Stomach (tissue), 9 donors: Measurements from ENCODE around the gene MLEC. TPM values are rescaled to one million over a fixed set of nuclear protein-coding genes. Genes with fewer than 3 reads are reported as not detected.

Experiments used
- DNase-seq, 2 donors: peaks; one replicate each; pipeline versions ENCODE4 v3.0.0 to v3.0.0-alpha.2; 2013 to 2019
- H3K27ac ChIP-seq, 5 donors: fragments of 200-600 bp in 4 of 5; sonication (generic) in 4 of 5; one replicate each; pipeline ENCODE4 v1.5.1; 2013 to 2019; ENCODE audit warnings: mild to moderate bottlenecking in 1 of 5, moderate library complexity in 1 of 5
- H3K27me3 ChIP-seq, 3 donors: fragments of 200-600 bp; sonication (generic); one replicate each; pipeline ENCODE4 v1.5.1; 2017 to 2019; ENCODE audit warnings: mixed run types in 1 of 3
- H3K36me3 ChIP-seq, 4 donors: fragments of 200-600 bp; sonication (generic); 1 replicate in 3 of 4; 2 replicates in 1 of 4; pipeline ENCODE4 v1.5.1; 2016 to 2019
- H3K4me1 ChIP-seq, 4 donors: fragments of 200-600 bp; sonication (generic); one replicate each; pipeline ENCODE4 v1.5.1; 2016 to 2019
- H3K4me3 ChIP-seq, 4 donors: fragments of 200-600 bp; sonication (generic) in 3 of 4; one replicate each; pipeline ENCODE4 v1.5.1; 2016 to 2019; ENCODE audit warnings: mild to moderate bottlenecking in 1 of 4
- H3K9me3 ChIP-seq, 4 donors: fragments of 200-600 bp; sonication (generic); one replicate each; pipeline ENCODE4 v1.5.1; 2016 to 2019
- CTCF ChIP-seq, 7 experiments: fragments of 450-650 bp in 4 of 7; fragments of 200-600 bp in 3 of 7; sonication (generic) in 3 of 7; IDR thresholded peaks; one replicate each; pipeline ENCODE4 v1.5.1; 2016 to 2019; ENCODE audit warnings: antibody characterized with exemption in 7 of 7, control low read depth in 2 of 7, mild to moderate bottlenecking in 1 of 7
- EP300 ChIP-seq: sonication (generic); formaldehyde crosslinking; IDR thresholded peaks from one replicate; pipeline ENCODE4 v1.6.1; 2017; ENCODE audit warnings: antibody characterized with exemption
- POLR2A ChIP-seq, 4 donors: fragments of 450-650 bp; IDR thresholded peaks; one replicate each; pipeline ENCODE4 v1.6.1; 2016; ENCODE audit warnings: antibody characterized with exemption in 4 of 4, control low read depth in 2 of 4, mild to moderate bottlenecking in 1 of 4, moderate library complexity in 1 of 4
- POLR2AphosphoS5 ChIP-seq, 3 donors: sonication (generic); formaldehyde crosslinking; IDR thresholded peaks; one replicate each; pipeline ENCODE4 v1.6.1; 2016; ENCODE audit warnings: antibody characterized with exemption in 3 of 3
- WGBS, 5 donors: extraction: QIAGEN DNeasy Blood & Tissue Kit in 3 of 5; methylation state at CpG; one replicate each; pipeline versions ENCODE4 v1.1.5 to v1.1.7; 2013 to 2018; 5-methylcytosine and 5-hydroxymethylcytosine counted together
- intact Hi-C: fragments of 100-400 bp; cut with DNase I; formaldehyde crosslinking; loops from one replicate; pipeline ENCODE4 v1.15.1; 2023; ENCODE audit warnings: low total_unique reads
- polyA plus RNA-seq, 3 donors: library from polyadenylated mRNA; stranded (reverse); fragments of 200-250 nt; gene quantifications; one replicate each; pipeline ENCODE4 v1.2.3, GENCODE V29; 2013
- total RNA-seq, 5 donors: library from RNA; depleted of rRNA; stranded (reverse); fragments of >200 nt; gene quantifications; one replicate each; pipeline versions ENCODE4 v1.1.0 to v1.2.3, GENCODE V29; 2014 to 2016
- donor health status: healthy with polysubstance abuse.
- donor health status: Bipolar disorder and iron deficiency.
- donor health status: healthy.

Gene MLEC
- total and polyA plus RNA-seq, 8 donors, result 15.1 to 1,695 (median 45.0) TPM

GRCh38 chr12:120713861-120714482, 27.0 kb downstream of the MLEC start:
- TF ChIP-seq EP300 (no peak), CTCF (IDR thresholded peaks at IDR 0.05) (peak in 5 of 7 experiments; percentile 62 to 88 (median 75)), POLR2A (IDR thresholded peaks at IDR 0.05) (no peak), POLR2AphosphoS5 (IDR thresholded peaks at IDR 0.05) (peak in 1 of 3 donors; percentile 53)
- peaks cover 21 to 52% (median 32%) of the 10 kb centered on the region in 4 donors for H3K4me1 ChIP-seq
- peak overlapping the region in 1 of 5 donors; percentile 27 for H3K27ac ChIP-seq
- WGBS, 5 donors, result 15 to 23% (median 17%) methylated on average over 4 of the region's 4 CpGs
- no peaks in the 10 kb centered on the region for H3K9me3 ChIP-seq
- H3K36me3 ChIP-seq, result peaks cover 43 to 58% (median 55%) of the 10 kb centered on the region in 4 donors
- H3K4me3 ChIP-seq, result no peak overlapping the region
- intact Hi-C loops, result loop anchor here (5.0 to 10.0 kb wide), 2 partner anchors 67 to 129 kb away; partner anchors contain the start of gene POP5
- peak; percentile 73 to 93 for DNase-seq
- H3K27me3 ChIP-seq, result no peaks in the 10 kb centered on the region

GRCh38 chr12:120718055-120718454, 31.1 kb downstream of the MLEC start:
- H3K36me3 ChIP-seq, result peaks cover 78 to 99% (median 96%) of the 10 kb centered on the region in 4 donors
- peaks cover 14 to 46% (median 22%) of the 10 kb centered on the region in 4 donors for H3K4me1 ChIP-seq

GRCh38 chr12:120719072-120719471, 32.1 kb downstream of the MLEC start:
- H3K27ac ChIP-seq, result peak overlapping the region; percentile 10 to 52 (median 30)
- intact Hi-C loops, result loop anchor here (10.0 kb wide), 1 partner anchor 134 kb away; the partner anchor contains the start of gene POP5
- no peaks in the 10 kb centered on the region for H3K9me3 ChIP-seq
- peaks cover 14 to 36% (median 20%) of the 10 kb centered on the region in 4 donors for H3K4me1 ChIP-seq
- peaks cover 79 to 99% (median 99%) of the 10 kb centered on the region in 4 donors for H3K36me3 ChIP-seq
- TF ChIP-seq EP300 (no peak), CTCF (IDR thresholded peaks at IDR 0.05) (no peak), POLR2A (IDR thresholded peaks at IDR 0.05) (no peak), POLR2AphosphoS5 (IDR thresholded peaks at IDR 0.05) (no peak)
- H3K27me3 ChIP-seq, result no peaks in the 10 kb centered on the region
- DNase-seq, result no peak
- H3K4me3 ChIP-seq, result no peak overlapping the region
- WGBS, 5 donors, result 23 to 59% (median 48%) methylated on average over 2 of the region's 2 CpGs

More at GRCh38 chr12:120718055-120718454, 31.1 kb downstream of the MLEC start:
- intact Hi-C loops, result loop anchor here (10.0 kb wide), 1 partner anchor 133 kb away; the partner anchor contains the start of gene POP5
- Histone ChIP-seq H3K9me3 (no peaks in the 10 kb centered on the region), H3K4me3 (no peak overlapping the region), H3K27me3 (no peaks in the 10 kb centered on the region), H3K27ac (peak overlapping the region in 1 of 5 donors; percentile 43)
- TF ChIP-seq POLR2AphosphoS5 (IDR thresholded peaks at IDR 0.05) (no peak), CTCF (IDR thresholded peaks at IDR 0.05) (no peak), EP300 (no peak), POLR2A (IDR thresholded peaks at IDR 0.05) (no peak)
- no peak for DNase-seq
- 87 to 93% (median 90%) methylated on average over 9 of the region's 9 CpGs for WGBS, 5 donors

- TF ChIP-seq CTCF (IDR thresholded peaks at IDR 0.05) (no peak), POLR2AphosphoS5 (IDR thresholded peaks at IDR 0.05) (no peak), EP300 (no peak), POLR2A (IDR thresholded peaks at IDR 0.05) (no peak)
- Histone ChIP-seq H3K4me3 (no peak overlapping the region), H3K27me3 (no peaks in the 10 kb centered on the region), H3K9me3 (no peaks in the 10 kb centered on the region), H3K36me3 (peaks cover 73 to 93% (median 93%) of the 10 kb centered on the region in 4 donors), H3K4me1 (peaks cover 14 to 38% (median 21%) of the 10 kb centered on the region in 4 donors), H3K27ac (peak overlapping the region; percentile 10 to 43 (median 27))
- intact Hi-C loops, result loop anchor here (10.0 kb wide), 1 partner anchor 135 kb away; the partner anchor contains the start of gene POP5
- DNase-seq, result peak in 1 of 2 donors; percentile 37
- 33 to 63% (median 42%) methylated on average over 11 of the region's 11 CpGs for WGBS, 5 donors
These were observed 32.7 kb downstream of the MLEC start for GRCh38 chr12:120719496-120720233.
